HepG2 (cell line): ENCODE results near the gene MEF2B. TPM values are rescaled to one million over a fixed set of nuclear protein-coding genes. Genes with fewer than 3 reads are reported as not detected.

ENCODE experiments used
- ATM ChIP-seq: fragments of 450-650 bp; IDR thresholded peaks from 2 replicates; pipeline ENCODE4 v1.7.1; 2017; ENCODE audit warnings: mild to moderate bottlenecking, borderline replicate concordance
- DMTF1 ChIP-seq: sonication (generic); formaldehyde crosslinking; IDR thresholded peaks from 2 replicates; pipeline ENCODE4 v1.4.0; 2020; ENCODE audit warnings: mild to moderate bottlenecking, missing genetic modification reagents
- KDM4B ChIP-seq: sonication (generic); formaldehyde crosslinking; IDR thresholded peaks from 2 replicates; pipeline ENCODE4 v1.4.0; 2020; ENCODE audit warnings: missing genetic modification reagents
- PCBP2 ChIP-seq: fragments of 200-400 bp; formaldehyde crosslinking; optimal IDR thresholded peaks from 2 replicates; pipeline ENCODE3; 2018; ENCODE audit warnings: low read length, low read depth; ENCODE audit not compliant: poor library complexity, severe bottlenecking
- PRPF4 ChIP-seq: fragments of 200-400 bp; formaldehyde crosslinking; IDR thresholded peaks from 2 replicates; pipeline ENCODE4 v1.6.1; 2016; ENCODE audit warnings: low read length, low read depth; ENCODE audit not compliant: poor library complexity, severe bottlenecking
- RXRA ChIP-seq: sonication (generic); formaldehyde crosslinking; IDR thresholded peaks from 2 replicates; pipeline ENCODE4 v1.5.1; 2020; ENCODE audit warnings: missing genetic modification reagents
- STAT5B ChIP-seq: sonication (generic); formaldehyde crosslinking; IDR thresholded peaks from 2 replicates; pipeline ENCODE4 v1.4.0; 2020; ENCODE audit warnings: missing genetic modification reagents
- STAT6 ChIP-seq: sonication (generic); formaldehyde crosslinking; IDR thresholded peaks from 2 replicates; pipeline ENCODE4 v1.4.0; 2020; ENCODE audit warnings: missing genetic modification reagents, mild to moderate bottlenecking, borderline replicate concordance
- ZFAT ChIP-seq: sonication (generic); formaldehyde crosslinking; conservative IDR thresholded peaks from 2 replicates; pipeline ENCODE4 v1.8.1; 2023; ENCODE audit warnings: missing genetic modification reagents, inconsistent platforms
- ZFP91 ChIP-seq: sonication (generic); formaldehyde crosslinking; IDR thresholded peaks from 2 replicates; pipeline ENCODE4 v1.9.0; 2022; ENCODE audit warnings: missing genetic modification reagents, mild to moderate bottlenecking, borderline replicate concordance
- ZHX2 ChIP-seq, 2 experiments: sonication (generic) in 1 of 2; formaldehyde crosslinking in 1 of 2; IDR thresholded peaks; 2 replicates each; pipeline versions ENCODE4 v1.6.1 to v1.9.0; 2014 to 2022; ENCODE audit warnings: antibody characterized with exemption in 1 of 2, borderline replicate concordance in 1 of 2, inconsistent platforms in 1 of 2, low read depth in 1 of 2, missing genetic modification reagents in 1 of 2
- ZNF17 ChIP-seq: sonication (generic); formaldehyde crosslinking; IDR thresholded peaks from 2 replicates; pipeline ENCODE4 v1.5.0; 2020; ENCODE audit warnings: mild to moderate bottlenecking, missing genetic modification reagents
- ZNF20 ChIP-seq: sonication (generic); formaldehyde crosslinking; IDR thresholded peaks from 2 replicates; pipeline ENCODE4 v1.4.0; 2020; ENCODE audit warnings: mild to moderate bottlenecking, moderate library complexity, missing genetic modification reagents
- ZNF367 ChIP-seq: sonication (generic); formaldehyde crosslinking; IDR thresholded peaks from 2 replicates; pipeline ENCODE4 v1.4.0; 2020; ENCODE audit warnings: missing genetic modification reagents, borderline replicate concordance
- ZSCAN21 ChIP-seq: sonication (generic); formaldehyde crosslinking; IDR thresholded peaks from 2 replicates; pipeline ENCODE4 v1.8.0; 2022; ENCODE audit warnings: mild to moderate bottlenecking, missing genetic modification reagents, moderate library complexity, borderline replicate concordance
- polyA plus RNA-seq, 8 experiments: library from polyadenylated mRNA; depleted of rRNA in 3 of 8; stranded (reverse) in 7 of 8; unstranded in 1 of 8; fragments of >200 nt; fragmentation: Illumina TruSeq in 4 of 8; extraction: Trizol in 4 of 8; gene quantifications; 2 replicates each; pipeline versions ENCODE4 v1.2.1 to v1.2.3, GENCODE V29; 2011 to 2016; ENCODE audit warnings: low read depth in 4 of 8, missing spikeins in 1 of 8, mixed read lengths in 1 of 8; ENCODE audit not compliant: insufficient read depth in 1 of 8
- total RNA-seq, 5 experiments: library from RNA; depleted of rRNA; stranded (reverse); fragments of >200 nt; fragmentation: Illumina TruSeq; extraction: Trizol; gene quantifications; 2 replicates each; pipeline ENCODE4 v1.2.3, GENCODE V29; 2016; ENCODE audit warnings: low read depth in 1 of 5

Gene MEF2B
- total and polyA plus RNA-seq, 2 of the 13 experiments (the other 11 are each of a cell fraction or from before 2014, with no cell fraction given), result 1.2 to 1.7 TPM

GRCh38 chr19:19138109-19138981 lies 31.7 kb downstream of the MEF2B start, which contains the start of gene TMEM161A (continued):
- TF ChIP-seq PCBP2 (no peak), ZFAT (no peak), STAT5B (CRISPR knock-in tag) (no peak), ZHX2 (IDR thresholded peaks at IDR 0.05; ENCODE audit: low read depth) (peak; percentile 61; the same call in 1 of the 2 replicates), ZHX2 (CRISPR knock-in tag; IDR thresholded peaks at IDR 0.05; ENCODE audit: borderline replicate concordance) (no peak), ZFP91 (peak; percentile 74; the same call in 1 of the 2 replicates), DMTF1 (CRISPR knock-in tag) (no peak), ZNF20 (no peak), RXRA (CRISPR knock-in tag) (no peak), ATM (no peak), STAT6 (CRISPR knock-in tag) (no peak), ZNF367 (CRISPR knock-in tag) (no peak), ZSCAN21 (CRISPR knock-in tag) (peak; percentile 100), ZNF17 (CRISPR knock-in tag) (no peak), PRPF4 (no peak), KDM4B (CRISPR knock-in tag) (no peak)
